ENCODE data around the gene RALGAPA2.

Gene RALGAPA2

GRCh38 chr20:20720158-20720557 is 7.7 kb upstream of the RALGAPA2 start:
- DNase-seq = no peak

DNA sequence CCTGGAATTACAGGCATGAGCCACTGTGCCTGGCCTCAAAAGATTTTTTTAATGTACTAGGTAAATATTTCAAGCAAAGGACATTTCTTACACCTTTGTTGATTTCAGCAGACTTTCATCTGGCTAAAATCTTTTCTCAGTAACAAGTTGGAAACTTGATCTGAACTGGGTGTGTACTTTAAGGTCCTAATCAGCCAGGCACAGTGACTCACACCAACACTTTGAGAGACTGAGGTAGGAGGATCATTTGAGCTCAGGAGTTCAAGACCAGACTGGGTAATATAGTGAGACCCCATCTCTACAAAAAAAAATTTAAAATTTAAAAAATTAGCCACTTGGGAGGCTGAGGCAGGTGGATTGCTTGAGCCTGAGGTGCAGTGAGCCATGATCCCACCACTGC is 7.0 kb upstream of the RALGAPA2 start:
- DNase-seq = no peak

GRCh38 chr20:20713244-20713765 is 861 bp upstream of the RALGAPA2 start:
- DNase-seq = no peak

- no peak for DNase-seq
Measured at GRCh38 chr20:20712004-20712473, 405 bp downstream of the RALGAPA2 start.

DNA sequence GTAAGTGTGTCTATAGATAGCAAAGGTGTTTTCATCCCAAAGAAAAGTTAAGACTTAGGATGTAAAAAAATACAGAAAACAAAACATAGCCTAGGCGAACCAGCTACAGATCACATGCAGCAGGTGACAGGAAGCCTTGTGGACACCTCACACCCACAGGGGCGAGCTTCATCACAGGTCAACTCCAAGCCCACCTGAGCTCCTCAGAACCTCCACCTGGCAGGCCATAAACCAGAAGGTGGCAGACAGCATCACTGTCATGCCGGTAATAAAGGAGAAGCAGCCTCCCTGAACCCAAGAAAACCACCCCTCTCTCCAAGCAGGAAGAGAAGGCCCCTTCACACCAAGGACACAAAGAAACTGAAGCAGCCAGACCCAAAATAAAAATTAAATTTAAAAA is 1.0 kb downstream of the RALGAPA2 start:
- no peak for DNase-seq

DNA sequence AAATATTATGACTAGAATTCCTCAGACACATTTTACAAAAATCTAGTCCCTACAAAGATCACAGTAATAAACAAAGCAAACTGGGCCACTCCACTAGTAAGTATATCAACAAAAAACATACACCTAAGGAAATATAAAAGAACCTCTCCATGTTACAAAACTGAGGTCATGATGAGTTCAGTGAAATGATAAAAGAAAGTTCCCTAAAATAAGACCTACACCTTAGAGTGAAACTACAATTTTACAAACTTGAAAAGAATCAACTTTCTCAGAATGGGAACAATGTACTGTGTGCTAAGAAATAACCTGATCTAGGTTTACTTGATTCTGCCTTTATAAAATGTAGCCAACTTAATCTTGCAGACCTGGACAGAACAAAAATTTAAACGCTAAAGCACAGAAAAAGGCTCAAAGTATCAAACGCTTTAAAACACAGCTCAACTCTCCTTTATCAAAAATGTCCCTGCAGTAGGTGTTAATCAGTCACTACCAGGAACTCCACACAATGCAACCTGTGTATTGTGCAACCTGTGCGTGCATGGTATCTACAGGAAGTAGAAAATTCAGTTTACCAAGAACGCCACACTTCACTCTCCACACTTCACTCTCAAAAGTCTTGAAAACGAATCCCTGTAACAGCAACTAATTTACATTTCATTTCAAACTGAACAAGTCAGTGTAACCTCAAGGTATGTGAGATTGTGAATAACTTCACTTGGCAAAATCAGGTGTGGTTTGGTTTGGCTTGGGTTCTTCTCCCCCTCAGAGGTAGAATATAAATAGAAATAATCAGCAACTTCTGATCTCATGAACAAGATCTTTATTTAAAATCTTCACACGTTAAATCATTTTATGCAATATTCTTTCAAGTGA is 1.8 kb downstream of the RALGAPA2 start:
- no peak for DNase-seq

- DNase-seq = no peak
Measured at GRCh38 chr20:20709887-20710286, 2.6 kb downstream of the RALGAPA2 start.

GRCh38 chr20:20706285-20706684 is 6.2 kb downstream of the RALGAPA2 start:
- no peak for DNase-seq

- DNase-seq = no peak
Measured at GRCh38 chr20:20702330-20703245, 9.9 kb downstream of the RALGAPA2 start.

DNA sequence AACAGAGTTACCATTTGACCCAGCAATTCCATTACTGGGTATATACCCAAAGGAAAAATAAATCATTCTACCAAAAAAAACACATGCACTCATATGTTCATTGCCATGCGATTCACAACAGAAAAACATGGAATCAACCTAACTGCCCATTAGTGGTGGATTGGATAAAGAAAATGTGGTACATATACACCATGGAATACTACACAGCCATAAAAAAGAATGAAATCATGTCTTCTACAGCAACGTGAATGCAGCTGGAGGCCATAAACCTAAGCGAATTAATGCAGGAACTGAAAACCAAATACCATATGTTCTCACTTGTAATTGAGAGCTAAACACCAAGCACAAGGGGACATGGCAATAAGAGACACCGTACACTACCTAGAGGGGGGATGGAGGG is 12.5 kb downstream of the RALGAPA2 start:
- DNase-seq = no peak

DNA sequence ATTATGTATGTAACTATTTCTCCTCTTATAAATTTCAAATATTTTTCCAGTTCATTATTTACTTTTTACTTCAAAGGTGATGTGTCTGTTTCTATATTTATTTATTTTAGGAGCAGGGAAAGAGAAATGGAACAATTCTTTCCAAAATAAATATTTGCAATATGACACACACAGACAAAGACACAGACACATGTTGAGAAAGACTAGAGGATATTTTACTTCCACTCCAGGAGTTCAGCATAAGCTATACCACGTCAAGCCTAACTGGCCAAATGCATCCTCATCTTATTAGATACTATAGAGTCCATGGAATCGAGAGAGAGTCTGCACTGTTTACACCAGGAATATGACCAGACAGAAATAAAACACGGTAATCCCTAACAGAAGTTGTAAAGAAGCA is 13.3 kb downstream of the RALGAPA2 start:
- no peak for DNase-seq

- DNase-seq = no peak
Measured at GRCh38 chr20:20697325-20697845, 15.1 kb downstream of the RALGAPA2 start.

GRCh38 chr20:20695250-20695816 is 17.1 kb downstream of the RALGAPA2 start:
- DNase-seq = no peak

- DNase-seq = no peak
Measured at GRCh38 chr20:20694591-20694990, 17.9 kb downstream of the RALGAPA2 start.

DNA sequence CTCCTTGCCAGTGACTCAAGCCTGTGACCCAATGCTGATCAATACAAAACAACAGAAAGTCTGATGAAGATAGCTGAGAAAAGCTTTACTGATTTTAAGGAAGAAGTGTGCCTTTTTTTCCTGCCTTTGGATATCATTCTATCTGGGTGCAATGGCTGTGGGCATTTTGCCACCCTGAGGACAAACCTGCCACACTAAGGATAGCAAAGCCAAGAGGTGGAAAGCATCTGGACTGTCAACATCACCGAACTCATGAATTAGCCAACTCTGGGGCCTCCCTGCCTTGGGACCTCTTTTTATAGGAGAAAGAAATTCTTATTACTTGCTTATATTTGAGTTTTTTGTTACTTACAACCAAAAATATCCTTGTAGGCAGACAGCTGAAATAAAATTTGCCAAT is 19.9 kb downstream of the RALGAPA2 start:
- no peak for DNase-seq

GRCh38 chr20:20691477-20692235 is 20.8 kb downstream of the RALGAPA2 start:
- DNase-seq = no peak

- no peak for DNase-seq
Measured at GRCh38 chr20:20690676-20691476, 21.6 kb downstream of the RALGAPA2 start.

- DNase-seq = no peak
Measured at GRCh38 chr20:20687319-20687718, 25.1 kb downstream of the RALGAPA2 start.

DNA sequence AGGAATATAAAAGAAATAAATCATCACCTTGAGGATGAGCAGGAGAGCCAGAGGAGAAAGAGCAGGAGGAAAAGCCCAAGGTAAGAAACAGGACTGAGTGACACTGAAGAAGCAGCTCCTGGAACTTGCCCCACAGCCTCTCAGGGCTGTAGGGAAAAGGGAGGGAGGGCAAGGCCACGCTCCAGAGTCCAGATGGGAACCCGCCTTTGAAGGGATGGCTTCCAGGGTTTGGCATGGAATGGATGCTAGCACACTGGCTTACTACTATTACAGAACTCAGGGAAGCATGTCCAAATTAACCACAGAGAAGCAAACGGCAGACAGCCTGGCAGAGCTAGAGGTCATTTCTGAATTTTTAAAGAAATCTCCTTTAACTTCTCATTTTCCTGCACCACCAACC is 26.8 kb downstream of the RALGAPA2 start:
- DNase-seq = no peak

GRCh38 chr20:20683481-20684321 is 28.7 kb downstream of the RALGAPA2 start:
- no peak for DNase-seq
